HG02884 (cell line): ENCODE measurements around the gene SCEL.
"Not testable (repeated sequence)": the region's sequence is repeated elsewhere in the genome, so short reads cannot be mapped to it uniquely, and the experiment has no call there.

ENCODE experiments used
- ATAC-seq: cut with Tn5 transposase; IDR thresholded peaks from one replicate; pipeline ENCODE4 v1.9.1; 2021; ENCODE audit warnings: mild to moderate bottlenecking, moderate library complexity; ENCODE audit not compliant: unreplicated experiment

The SCEL gene

GRCh38 chr13:77535448-77535847 lies at the start of gene SCEL:
Gene SCEL (plus strand): TSS chr13:77535706. CDS start chr13:77555876, 20,170 bp downstream.
- ATAC-seq: no peak

GRCh38 chr13:77489566-77490337 lies 45.8 kb upstream of the SCEL start:
- no peak for ATAC-seq

- peak; percentile 64 for ATAC-seq
These were observed 42.5 kb upstream of the SCEL start for GRCh38 chr13:77492982-77493381.

- no peak for ATAC-seq
These were observed 41.3 kb upstream of the SCEL start for GRCh38 chr13:77494226-77494625.

GRCh38 chr13:77497350-77497749 lies 38.2 kb upstream of the SCEL start:
- no peak for ATAC-seq

- no peak for ATAC-seq
These were observed 37.7 kb upstream of the SCEL start for GRCh38 chr13:77497835-77498234.

- peak; percentile 80 for ATAC-seq
These were observed 33.3 kb upstream of the SCEL start for GRCh38 chr13:77502104-77502720.

- ATAC-seq: no peak
These were observed 32.1 kb upstream of the SCEL start for GRCh38 chr13:77503398-77503797.

GRCh38 chr13:77506874-77507273 lies 28.6 kb upstream of the SCEL start:
- ATAC-seq: no peak

GRCh38 chr13:77507931-77508776 lies 27.4 kb upstream of the SCEL start:
- ATAC-seq: no peak

- ATAC-seq: no peak
These were observed 26.4 kb upstream of the SCEL start for GRCh38 chr13:77508959-77509620.

- ATAC-seq: no peak
These were observed 25.4 kb upstream of the SCEL start for GRCh38 chr13:77510156-77510555.

GRCh38 chr13:77511552-77511951 lies 24.0 kb upstream of the SCEL start:
- no peak for ATAC-seq

- ATAC-seq: peak; percentile 85
These were observed 21.7 kb upstream of the SCEL start for GRCh38 chr13:77513719-77514335.

- peak; percentile 75 for ATAC-seq
These were observed 21.2 kb upstream of the SCEL start for GRCh38 chr13:77514336-77514726.

GRCh38 chr13:77515785-77516184 lies 19.7 kb upstream of the SCEL start:
- ATAC-seq: no peak

GRCh38 chr13:77516342-77516789 lies 19.1 kb upstream of the SCEL start:
- no peak for ATAC-seq

- ATAC-seq: no peak
These were observed 17.2 kb upstream of the SCEL start for GRCh38 chr13:77518266-77518665.

- not testable (repeated sequence) for ATAC-seq
These were observed 16.1 kb upstream of the SCEL start for GRCh38 chr13:77519396-77519795.

- ATAC-seq: no peak
These were observed 15.7 kb upstream of the SCEL start for GRCh38 chr13:77519808-77520207.

GRCh38 chr13:77521194-77521593 lies 14.3 kb upstream of the SCEL start:
- ATAC-seq: no peak
